IMR-90 (cell line): Measurements from ENCODE around the gene FAM98C. TPM values are rescaled to one million over a fixed set of nuclear protein-coding genes. Genes with fewer than 3 reads are reported as not detected.

ENCODE experiments used
- ATAC-seq: fragments of 200-7000 bp; cut with Tn5 transposase; 2 replicates; pipeline ENCODE4 v1.9.1; 2020; ENCODE audit warnings: low read depth, mild to moderate bottlenecking, moderate library complexity
- BruUV-seq: library from RNA; stranded (reverse); fragments of 400-500 nt; replicated peaks from 2 replicates; lab custom pipeline; 2021; lab: Mats Ljungman, UMichigan
- CTCF ChIA-PET: fragments of 300-600 bp; formaldehyde crosslinking; extraction: SDS; loops from one replicate; lab custom pipeline; 2021; ENCODE audit warnings: antibody characterized with exemption; lab: Yijun Ruan, JAX
- POLR2A ChIA-PET: fragments of 300-600 bp; sonication (Branson Sonifier 250); formaldehyde crosslinking; loops from one replicate; lab custom pipeline; 2022; ENCODE audit warnings: antibody characterized with exemption; ENCODE audit not compliant: unreplicated experiment; lab: Charles Lee
- DNase-seq: peaks from one replicate; pipeline ENCODE4 v3.0.0; 2013
- H2AFZ ChIP-seq: replicated peaks from 2 replicates; pipeline ENCODE3; 2013; ENCODE audit warnings: low read length, mild to moderate bottlenecking; ENCODE audit not compliant: poor library complexity
- H2AK5ac ChIP-seq: 2 replicates; pipeline ENCODE4 v1.6.1; 2013; ENCODE audit warnings: low read depth, low read length, inconsistent platforms
- H2AK9ac ChIP-seq: replicated peaks from 2 replicates; pipeline ENCODE3; 2013; ENCODE audit warnings: mild to moderate bottlenecking, low read depth, low read length, moderate library complexity; ENCODE audit not compliant: poor library complexity
- H2BK120ac ChIP-seq: 2 replicates; pipeline ENCODE4 v1.6.1; 2013; ENCODE audit warnings: low read depth, low read length, inconsistent platforms
- H2BK15ac ChIP-seq: 3 replicates; pipeline ENCODE4 v1.6.1; 2013; ENCODE audit warnings: low read depth, low read length, inconsistent platforms
- H2BK20ac ChIP-seq: 2 replicates; pipeline ENCODE4 v1.6.1; 2013; ENCODE audit warnings: low read depth, mild to moderate bottlenecking, inconsistent platforms, low read length, moderate library complexity
- H2BK5ac ChIP-seq: 2 replicates; pipeline ENCODE4 v1.6.1; 2013; ENCODE audit warnings: mild to moderate bottlenecking, low read depth, low read length, inconsistent platforms; ENCODE audit not compliant: poor library complexity, severe bottlenecking
- H3K14ac ChIP-seq: replicated peaks from 2 replicates; pipeline ENCODE4 v1.6.1; 2013; ENCODE audit warnings: low read depth, low read length, inconsistent platforms
- H3K18ac ChIP-seq: 2 replicates; pipeline ENCODE4 v1.6.1; 2013; ENCODE audit warnings: low read depth, low read length, control low read depth
- H3K23ac ChIP-seq: 2 replicates; pipeline ENCODE4 v1.6.1; 2013; ENCODE audit warnings: low read depth, low read length, inconsistent platforms
- H3K27ac ChIP-seq: 2 replicates; pipeline ENCODE4 v1.5.1; 2013; ENCODE audit warnings: mild to moderate bottlenecking, control low read depth, low read length; ENCODE audit not compliant: insufficient read depth
- H3K27me3 ChIP-seq: 2 replicates; pipeline ENCODE4 v1.6.1; 2013; ENCODE audit warnings: low read length; ENCODE audit not compliant: control insufficient read depth, insufficient read depth
- H3K36me3 ChIP-seq: 2 replicates; pipeline ENCODE4 v1.6.1; 2013; ENCODE audit warnings: low read length, mixed read lengths; ENCODE audit not compliant: control insufficient read depth, insufficient read depth
- H3K4ac ChIP-seq: 2 replicates; pipeline ENCODE4 v1.6.1; 2013; ENCODE audit warnings: low read depth, low read length, inconsistent platforms
- H3K4me1 ChIP-seq: 2 replicates; pipeline ENCODE4 v1.6.1; 2013; ENCODE audit warnings: low read length, mixed read lengths; ENCODE audit not compliant: control insufficient read depth, insufficient read depth
- H3K4me2 ChIP-seq: 2 replicates; pipeline ENCODE4 v1.6.1; 2013; ENCODE audit warnings: low read depth, mild to moderate bottlenecking, control low read depth, low read length, moderate library complexity
- H3K4me3 ChIP-seq: 2 replicates; pipeline ENCODE4 v1.5.1; 2013; ENCODE audit warnings: low read depth, mild to moderate bottlenecking, control low read depth, low read length, moderate library complexity; ENCODE audit not compliant: insufficient read depth
- H3K56ac ChIP-seq: 2 replicates; pipeline ENCODE4 v1.6.1; 2013; ENCODE audit warnings: low read length, inconsistent platforms; ENCODE audit not compliant: insufficient read depth; ENCODE audit errors: extremely low read depth
- H3K79me1 ChIP-seq, 2 experiments: 2 replicates each; pipeline ENCODE4 v1.6.1; 2013; ENCODE audit warnings: low read length in 2 of 2, inconsistent platforms in 1 of 2, low read depth in 1 of 2
- H3K9ac ChIP-seq: 2 replicates; pipeline ENCODE4 v1.6.1; 2013; ENCODE audit warnings: low read depth, low read length, control low read depth
- H3K9me1 ChIP-seq: 2 replicates; pipeline ENCODE4 v1.6.1; 2013; ENCODE audit warnings: low read length, inconsistent platforms; ENCODE audit not compliant: insufficient read depth
- H3K9me3 ChIP-seq: 2 replicates; pipeline ENCODE4 v1.6.1; 2013; ENCODE audit warnings: low read length; ENCODE audit not compliant: control insufficient read depth, insufficient read depth
- H4K20me1 ChIP-seq: 2 replicates; pipeline ENCODE4 v1.6.1; 2013; ENCODE audit warnings: low read length, inconsistent platforms; ENCODE audit not compliant: insufficient read depth
- H4K5ac ChIP-seq: 2 replicates; pipeline ENCODE4 v1.6.1; 2013; ENCODE audit warnings: mild to moderate bottlenecking, low read depth, low read length, control low read depth
- H4K8ac ChIP-seq, 2 experiments: 2 replicates each; pipeline ENCODE4 v1.6.1; 2013; ENCODE audit warnings: low read depth in 2 of 2, low read length in 2 of 2, control low read depth in 1 of 2, inconsistent platforms in 1 of 2
- H4K91ac ChIP-seq: 2 replicates; pipeline ENCODE4 v1.6.1; 2013; ENCODE audit warnings: low read depth, low read length, inconsistent platforms; ENCODE audit not compliant: insufficient read depth
- BHLHE40 ChIP-seq: fragments of 150-350 bp; IDR thresholded peaks from 2 replicates; pipeline ENCODE4 v1.6.1; 2016; ENCODE audit warnings: mild to moderate bottlenecking, low read depth, low read length
- CEBPB ChIP-seq: IDR thresholded peaks from 2 replicates; pipeline ENCODE4 v1.6.1; 2012; ENCODE audit warnings: low read depth, low read length, improper control_type of control experiment
- CHD1 ChIP-seq: IDR thresholded peaks from 2 replicates; pipeline ENCODE4 v1.6.1; 2012; ENCODE audit warnings: low read depth, low read length, improper control_type of control experiment
- CTCF ChIP-seq: conservative IDR thresholded peaks from 2 replicates; pipeline ENCODE4 v1.5.1; 2012; ENCODE audit warnings: mild to moderate bottlenecking, low read depth, low read length, improper control_type of control experiment
- ELK1 ChIP-seq: fragments of 150-350 bp; IDR thresholded peaks from 2 replicates; pipeline ENCODE4 v1.6.1; 2016; ENCODE audit warnings: low read depth, mild to moderate bottlenecking, low read length, moderate library complexity, borderline replicate concordance
- FOS ChIP-seq: fragments of 150-350 bp; IDR thresholded peaks from 2 replicates; pipeline ENCODE4 v1.6.1; 2016; ENCODE audit warnings: low read depth, low read length
- MAFK ChIP-seq: IDR thresholded peaks from 2 replicates; pipeline ENCODE4 v1.6.1; 2012; ENCODE audit warnings: low read depth, low read length, improper control_type of control experiment
- MAZ ChIP-seq: IDR thresholded peaks from 2 replicates; pipeline ENCODE4 v1.6.1; 2012; ENCODE audit warnings: low read depth, mild to moderate bottlenecking, low read length, improper control_type of control experiment, moderate library complexity, borderline replicate concordance
- MXI1 ChIP-seq: IDR thresholded peaks from 2 replicates; pipeline ENCODE4 v1.6.1; 2012; ENCODE audit warnings: low read depth, mild to moderate bottlenecking, low read length, moderate library complexity, borderline replicate concordance
- POLR2A ChIP-seq: IDR thresholded peaks from 2 replicates; pipeline ENCODE4 v1.6.1; 2012; ENCODE audit warnings: mild to moderate bottlenecking, low read depth, low read length
- RAD21 ChIP-seq: IDR thresholded peaks from 2 replicates; pipeline ENCODE4 v1.6.1; 2012; ENCODE audit warnings: low read length, improper control_type of control experiment
- RCOR1 ChIP-seq: IDR thresholded peaks from 2 replicates; pipeline ENCODE4 v1.6.1; 2012; ENCODE audit warnings: mild to moderate bottlenecking, low read length, improper control_type of control experiment; ENCODE audit not compliant: insufficient replicate concordance
- RFX5 ChIP-seq: IDR thresholded peaks from 2 replicates; pipeline ENCODE4 v1.8.0; 2012; ENCODE audit warnings: low read depth, mild to moderate bottlenecking, low read length, moderate library complexity
- SMC3 ChIP-seq: fragments of 150-350 bp; IDR thresholded peaks from 2 replicates; pipeline ENCODE4 v1.6.1; 2016; ENCODE audit warnings: low read depth, mild to moderate bottlenecking, antibody characterized with exemption, low read length, moderate library complexity
- WGBS, 2 experiments: methylation state at CpG; one replicate each; pipeline versions ENCODE4 v1.1.5 to v1.1.7; 2013; ENCODE audit warnings: missing lambda C conversion rate in 2 of 2; ENCODE audit not compliant: insufficient read length in 1 of 2; ENCODE audit errors: extremely low coverage in 2 of 2; 5-methylcytosine and 5-hydroxymethylcytosine counted together
- dilution Hi-C: fragments of 300-500 bp; cut with HindIII; formaldehyde crosslinking; loops from one replicate; pipeline ENCODE4 v1.14.3; 2018; ENCODE audit warnings: low sequenced_read_pairs; ENCODE audit not compliant: unreplicated experiment
- in situ Hi-C: fragments of 300-500 bp; cut with MboI; formaldehyde crosslinking; loops from 3 replicates; pipeline ENCODE4 v1.14.3; 2019; ENCODE audit warnings: low sequenced_read_pairs, inconsistent platforms, mixed read lengths
- intact Hi-C: fragments of 100-400 bp; cut with micrococcal nuclease; formaldehyde crosslinking; loops from 2 replicates; pipeline ENCODE4 v1.10.0; 2022
- polyA plus RNA-seq, 3 experiments: library from polyadenylated mRNA; depleted of rRNA; stranded (reverse); fragments of >200 nt; gene quantifications; 2 replicates each; pipeline ENCODE4 v1.2.3, GENCODE V29; 2012; ENCODE audit warnings: low replicate concordance in 1 of 3
- total RNA-seq: library from RNA; depleted of rRNA; stranded (reverse); fragments of >200 nt; gene quantifications from 2 replicates; pipeline ENCODE4 v1.2.3, GENCODE V29; 2012
- TF ChIP-seq, protein P1 (sequence below): fragments of 150-350 bp; IDR thresholded peaks from 2 replicates; pipeline ENCODE4 v1.6.1; 2017; ENCODE audit warnings: mild to moderate bottlenecking, antibody characterized with exemption, low read length, low read depth

Gene FAM98C
- total and polyA plus RNA-seq, 2 of the 4 experiments (the other 2 are of a cell fraction) = 3.6 to 17.9 TPM

GRCh38 chr19:38383184-38383583, 19.7 kb upstream of the FAM98C start:
- H3K36me3 ChIP-seq = peaks cover 54% of the 10 kb centered on the region

More at GRCh38 chr19:38383184-38383583, 19.7 kb upstream of the FAM98C start:
- H3K4me2 ChIP-seq = no peak overlapping the region
- no peak overlapping the region for H2AK9ac ChIP-seq
- H3K27ac ChIP-seq = no peak overlapping the region
- no peak overlapping the region for H2AFZ ChIP-seq
- H2BK120ac ChIP-seq = no peak overlapping the region
- H3K23ac ChIP-seq = no peak overlapping the region
- 79% methylated on average over 4 of the region's 10 CpGs; no CpG with 5 or more reads in 1 of the 2 experiments for WGBS, 2 experiments
- DNase-seq (no peak), ATAC-seq (no peak)
- H3K79me1 ChIP-seq = peaks cover 13 to 59% of the 10 kb centered on the region in 2 experiments; a peak in 3 of 4 replicates
- dilution Hi-C loops (no loop called here), in situ Hi-C loops (no loop called here), intact Hi-C loops (no loop called here)
- H3K4ac ChIP-seq = no peak overlapping the region
- H3K9me1 ChIP-seq = peaks cover 14% of the 10 kb centered on the region
- CTCF ChIA-PET = no interaction called here
- no peak overlapping the region for H4K5ac ChIP-seq
- BruUV-seq = no TSS peak
- H3K14ac ChIP-seq = no peak overlapping the region
- POLR2A ChIA-PET = no interaction called here
- peaks cover 4% of the 10 kb centered on the region for H3K4me1 ChIP-seq
- H3K9me3 ChIP-seq = no peaks in the 10 kb centered on the region
- no peak overlapping the region for H2AK5ac ChIP-seq
- no peaks in the 10 kb centered on the region for H3K27me3 ChIP-seq
- no peak for TF ChIP-seq RFX5
- no peak for TF ChIP-seq CTCF
- TF ChIP-seq RCOR1 = no peak
- TF ChIP-seq, protein P1, sequence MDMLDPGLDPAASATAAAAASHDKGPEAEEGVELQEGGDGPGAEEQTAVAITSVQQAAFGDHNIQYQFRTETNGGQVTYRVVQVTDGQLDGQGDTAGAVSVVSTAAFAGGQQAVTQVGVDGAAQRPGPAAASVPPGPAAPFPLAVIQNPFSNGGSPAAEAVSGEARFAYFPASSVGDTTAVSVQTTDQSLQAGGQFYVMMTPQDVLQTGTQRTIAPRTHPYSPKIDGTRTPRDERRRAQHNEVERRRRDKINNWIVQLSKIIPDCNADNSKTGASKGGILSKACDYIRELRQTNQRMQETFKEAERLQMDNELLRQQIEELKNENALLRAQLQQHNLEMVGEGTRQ = no peak
- no peak for TF ChIP-seq MAZ
- no peak for TF ChIP-seq CEBPB
- TF ChIP-seq RAD21 = no peak
- no peak for TF ChIP-seq ELK1
- no peak for TF ChIP-seq MAFK
- no peak for TF ChIP-seq BHLHE40
- TF ChIP-seq MXI1 = no peak
- no peak for TF ChIP-seq FOS
- TF ChIP-seq SMC3 = no peak
- TF ChIP-seq CHD1 = no peak
- TF ChIP-seq POLR2A = no peak
- no peak overlapping the region for H4K91ac ChIP-seq
- no peak overlapping the region for H2BK20ac ChIP-seq
- no peak overlapping the region for H3K9ac ChIP-seq
- no peak overlapping the region for H3K18ac ChIP-seq
- no peak overlapping the region for H3K56ac ChIP-seq
- no peak overlapping the region for H4K8ac ChIP-seq
- H3K4me3 ChIP-seq = no peak overlapping the region
- H2BK5ac ChIP-seq = no peak overlapping the region
- peaks cover 39% of the 10 kb centered on the region for H4K20me1 ChIP-seq
- no peak overlapping the region for H2BK15ac ChIP-seq
